GM13976 (cell line): ENCODE results near the gene TREML4.

Experiments
- DNase-seq: peaks from one replicate; pipeline ENCODE4 v3.0.0; 2012; ENCODE audit warnings: low spot score
- CTCF ChIP-seq: IDR thresholded peaks from 2 replicates; pipeline ENCODE4 v1.5.1; 2012; ENCODE audit warnings: borderline replicate concordance, mild to moderate bottlenecking; ENCODE audit not compliant: insufficient read depth; ENCODE audit errors: extremely low read depth, missing control alignments, control extremely low read depth
- in situ Hi-C: fragments of 300-500 bp; cut with MboI; formaldehyde crosslinking; loops from one replicate; pipeline ENCODE4 v1.12.0; 2022; ENCODE audit warnings: low sequenced_read_pairs, mixed read lengths, inconsistent platforms; ENCODE audit not compliant: unreplicated experiment

Gene TREML4

DNA sequence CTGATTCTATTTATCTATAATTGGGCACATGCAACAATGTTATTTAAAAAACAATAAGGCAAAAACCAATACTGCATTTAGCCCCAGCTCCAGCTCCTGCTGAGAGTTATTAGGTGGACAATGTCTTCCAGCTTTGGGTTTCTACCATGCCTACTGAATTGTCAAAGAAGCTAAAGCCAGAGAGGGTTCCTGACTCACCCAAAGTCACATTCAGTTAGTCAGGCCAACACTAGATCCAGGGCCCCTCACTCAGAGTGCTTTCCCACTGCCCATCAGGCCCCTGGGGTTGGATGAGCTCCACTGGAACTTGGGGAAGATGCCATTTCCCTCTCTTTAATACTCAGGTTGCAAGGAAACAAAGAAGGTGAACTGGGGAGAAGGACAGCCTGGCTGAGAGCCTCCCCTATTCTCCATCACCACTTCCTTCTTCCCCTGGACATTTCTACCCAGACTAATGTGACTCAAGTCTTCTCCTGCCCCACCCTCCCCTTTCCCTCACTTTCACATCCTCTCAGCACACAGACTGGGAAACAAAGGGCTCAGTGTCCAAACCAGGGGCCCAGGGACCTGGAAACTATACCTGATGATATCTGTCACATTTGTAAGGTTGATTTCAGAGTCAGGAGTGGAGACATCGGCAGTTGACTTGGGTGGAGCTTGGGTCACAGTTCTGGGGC is 52.4 kb downstream of the TREML4 start:
- in situ Hi-C loops, result no loop called here
- TF ChIP-seq CTCF, result no peak
- no peak for DNase-seq

DNA sequence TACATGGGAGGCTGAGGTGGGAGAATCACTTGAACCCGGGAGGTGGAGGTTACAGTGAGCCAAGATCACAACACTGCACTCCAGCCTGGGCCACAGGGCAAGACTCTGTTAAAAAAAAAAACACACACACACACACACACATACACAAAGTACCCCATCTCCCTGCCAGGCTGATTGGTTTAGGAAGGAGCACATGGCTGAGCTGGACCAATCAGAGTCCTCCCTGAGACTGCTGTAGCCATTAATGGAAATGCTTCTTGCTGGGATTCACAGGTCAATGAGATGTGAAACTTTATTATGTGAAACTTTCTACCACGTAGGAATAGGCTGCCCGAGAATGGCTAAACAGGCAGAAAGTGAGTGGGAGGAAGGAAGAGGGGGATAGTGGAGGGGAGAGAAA is 55.5 kb downstream of the TREML4 start:
- in situ Hi-C loops, result no loop called here
- TF ChIP-seq CTCF, result no peak
- no peak for DNase-seq

- in situ Hi-C loops, result no loop called here
- TF ChIP-seq CTCF, result no peak
- no peak for DNase-seq
These were observed 56.6 kb downstream of the TREML4 start for GRCh38 chr6:41284726-41285125.

DNA sequence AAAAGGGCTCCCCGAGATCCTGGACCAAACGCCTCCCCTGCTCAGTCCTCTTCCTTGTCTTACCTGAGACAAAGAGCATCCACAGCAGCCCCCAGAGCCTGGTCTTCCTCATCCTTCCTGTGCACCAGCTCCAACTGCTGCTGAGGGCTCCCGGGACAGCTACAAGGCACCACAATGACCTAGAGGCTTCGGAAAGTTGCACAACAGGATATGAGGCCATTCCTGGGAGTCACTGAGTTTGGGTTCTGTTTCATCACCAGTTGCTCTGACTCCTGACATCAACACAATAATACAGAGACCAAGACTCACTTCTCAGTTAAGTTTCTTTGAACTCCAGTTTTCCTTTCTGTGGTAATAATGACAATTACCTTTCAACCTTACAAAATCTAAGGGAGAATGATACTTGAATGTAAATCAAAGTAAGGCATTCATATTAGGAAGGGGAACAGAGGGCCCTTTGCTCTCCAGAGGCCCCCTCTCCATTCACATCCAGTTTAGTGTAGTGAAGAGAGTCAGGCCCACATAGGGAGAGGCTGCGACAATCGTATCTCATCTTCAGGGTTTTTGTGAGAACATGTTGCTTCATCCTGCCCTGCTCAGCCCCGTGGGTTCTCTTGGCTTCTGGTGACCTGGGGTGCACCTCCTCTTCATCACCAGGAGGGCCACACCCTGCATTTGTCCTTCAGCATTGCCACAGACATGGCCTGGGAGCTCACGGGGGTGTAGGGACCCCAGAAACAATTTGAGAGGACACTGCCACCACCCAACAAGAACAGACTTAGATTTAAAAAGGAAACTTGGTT is 58.6 kb downstream of the TREML4 start, which contains the start of gene TREM1:
TREM1 (minus strand) TSS at position 139 of the 803 bp plus-strand sequence; CDS start at position 112, 27 bp downstream.
- TF ChIP-seq CTCF, result no peak
- in situ Hi-C loops, result no loop called here

DNA sequence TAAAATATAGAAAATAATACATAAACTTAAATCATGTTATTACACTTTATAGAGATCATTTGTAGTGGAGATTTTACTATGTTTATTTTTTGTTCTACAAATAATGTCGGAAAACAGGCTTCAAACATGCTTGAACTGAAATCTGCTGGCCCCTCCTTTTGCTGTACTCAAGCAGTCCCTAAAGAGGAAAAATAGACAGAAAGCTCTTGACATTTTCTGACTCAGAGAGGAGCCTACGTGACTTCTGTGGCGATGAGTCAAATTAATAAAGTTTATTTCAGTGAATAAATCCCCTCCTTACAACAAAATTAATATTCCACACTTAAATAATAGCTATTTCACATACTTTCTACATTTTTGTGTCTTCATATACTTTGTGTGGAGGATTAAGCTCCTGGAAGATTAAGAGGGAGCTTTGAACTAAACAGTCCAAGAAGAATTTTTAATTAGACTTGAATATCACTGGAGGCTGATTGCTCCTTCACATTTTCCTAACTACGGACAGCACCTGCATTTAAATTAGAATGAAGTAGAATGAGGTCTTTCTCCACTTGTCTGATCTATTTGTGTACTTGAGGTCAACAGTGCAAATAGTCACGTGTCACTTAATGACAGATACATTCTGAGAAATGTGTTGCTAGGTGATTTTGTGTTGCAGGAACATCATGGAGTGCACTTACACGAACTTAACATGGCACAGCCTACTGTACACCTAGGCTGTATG is 60.0 kb downstream of the TREML4 start:
- peak; percentile 51 for DNase-seq
- no peak for TF ChIP-seq CTCF
- in situ Hi-C loops, result no loop called here

More for the DNA sequence above, 58.6 kb downstream of the TREML4 start, which contains the start of gene TREM1:
- DNase-seq, result no peak
